Activated CD4-positive, alpha-beta T cell treated with anti-CD3 and anti-CD28 coated beads, Interleukin-2, amount 10 ng/mL, durations not matched to agents 24 days and 14 days (primary cell): Measurements from ENCODE around the gene ADGRG3. TPM values are rescaled to one million over a fixed set of nuclear protein-coding genes. Genes with fewer than 3 reads are reported as not detected.

Source experiments
- DNase-seq: peaks from one replicate; pipeline ENCODE4 v3.0.0; 2022
- H3K27ac Mint-ChIP-seq: one replicate; pipeline ENCODE4 v1.8.0; 2022; ENCODE audit warnings: mild to moderate bottlenecking, mixed read lengths
- H3K27me3 Mint-ChIP-seq: one replicate; pipeline ENCODE4 v1.8.0; 2022; ENCODE audit warnings: mixed read lengths
- H3K36me3 Mint-ChIP-seq: one replicate; pipeline ENCODE4 v1.8.0; 2022; ENCODE audit warnings: low read depth, mild to moderate bottlenecking, mixed read lengths
- H3K4me1 Mint-ChIP-seq: one replicate; pipeline ENCODE4 v1.8.0; 2021; ENCODE audit warnings: mixed read lengths
- H3K4me3 Mint-ChIP-seq: one replicate; pipeline ENCODE4 v1.8.0; 2022; ENCODE audit warnings: mild to moderate bottlenecking, moderate library complexity, mixed read lengths
- H3K9me3 Mint-ChIP-seq: one replicate; pipeline ENCODE4 v1.8.0; 2021; ENCODE audit warnings: mixed read lengths
- intact Hi-C: fragments of 100-400 bp; cut with micrococcal nuclease; formaldehyde crosslinking; loops from one replicate; pipeline ENCODE4 v1.15.1; 2023
- total RNA-seq: library from RNA; stranded (reverse); gene quantifications from 2 replicates; pipeline ENCODE4 v1.2.3, GENCODE V29; 2022

Gene ADGRG3
- total RNA-seq, 1 donor from 2014 or later, result not detected

- Mint-ChIP-seq H3K4me3 (no peak overlapping the region), H3K36me3 (no peaks in the 10 kb centered on the region), H3K9me3 (no peaks in the 10 kb centered on the region), H3K4me1 (no peaks in the 10 kb centered on the region), H3K27me3 (no peaks in the 10 kb centered on the region), H3K27ac (no peak overlapping the region)
- DNase-seq, result no peak
- intact Hi-C loops, result no loop called here
These were observed 9.8 kb upstream of the ADGRG3 start for GRCh38 chr16:57658130-57658877.

- H3K27ac Mint-ChIP-seq, result no peak overlapping the region
- H3K27me3 Mint-ChIP-seq, result no peaks in the 10 kb centered on the region
- no peaks in the 10 kb centered on the region for H3K9me3 Mint-ChIP-seq
These were observed 9.0 kb upstream of the ADGRG3 start for GRCh38 chr16:57658878-57659674.

GRCh38 chr16:57660715-57661463 lies 7.2 kb upstream of the ADGRG3 start:
- Mint-ChIP-seq H3K36me3 (no peaks in the 10 kb centered on the region), H3K27me3 (no peaks in the 10 kb centered on the region), H3K27ac (no peak overlapping the region), H3K4me1 (no peaks in the 10 kb centered on the region), H3K9me3 (no peaks in the 10 kb centered on the region), H3K4me3 (no peak overlapping the region)
- intact Hi-C loops, result no loop called here
- no peak for DNase-seq

More at GRCh38 chr16:57658878-57659674, 9.0 kb upstream of the ADGRG3 start:
- no peak for DNase-seq
- Mint-ChIP-seq H3K36me3 (no peaks in the 10 kb centered on the region), H3K4me3 (no peak overlapping the region), H3K4me1 (no peaks in the 10 kb centered on the region)
- intact Hi-C loops, result no loop called here

- no peaks in the 10 kb centered on the region for H3K36me3 Mint-ChIP-seq
- H3K27me3 Mint-ChIP-seq, result no peaks in the 10 kb centered on the region
- no peak for DNase-seq
- no peaks in the 10 kb centered on the region for H3K4me1 Mint-ChIP-seq
- H3K9me3 Mint-ChIP-seq, result no peaks in the 10 kb centered on the region
- intact Hi-C loops, result no loop called here
- H3K4me3 Mint-ChIP-seq, result no peak overlapping the region
- H3K27ac Mint-ChIP-seq, result no peak overlapping the region
These were observed 6.6 kb upstream of the ADGRG3 start for GRCh38 chr16:57661510-57661909.

GRCh38 chr16:57661936-57662906 lies 5.9 kb upstream of the ADGRG3 start:
- Mint-ChIP-seq H3K36me3 (no peaks in the 10 kb centered on the region), H3K27ac (no peak overlapping the region), H3K4me1 (no peaks in the 10 kb centered on the region), H3K4me3 (no peak overlapping the region), H3K27me3 (no peaks in the 10 kb centered on the region), H3K9me3 (no peaks in the 10 kb centered on the region)
- DNase-seq, result no peak
- intact Hi-C loops, result no loop called here

DNA sequence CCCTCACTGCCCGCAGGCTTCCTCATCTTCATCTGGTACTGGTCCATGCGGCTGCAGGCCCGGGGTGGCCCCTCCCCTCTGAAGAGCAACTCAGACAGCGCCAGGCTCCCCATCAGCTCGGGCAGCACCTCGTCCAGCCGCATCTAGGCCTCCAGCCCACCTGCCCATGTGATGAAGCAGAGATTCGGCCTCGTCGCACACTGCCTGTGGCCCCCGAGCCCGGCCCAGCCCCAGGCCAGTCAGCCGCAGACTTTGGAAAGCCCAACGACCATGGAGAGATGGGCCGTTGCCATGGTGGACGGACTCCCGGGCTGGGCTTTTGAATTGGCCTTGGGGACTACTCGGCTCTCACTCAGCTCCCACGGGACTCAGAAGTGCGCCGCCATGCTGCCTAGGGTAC lies 4.7 kb upstream of the ADGRG3 start:
- Mint-ChIP-seq H3K27ac (no peak overlapping the region), H3K4me3 (no peak overlapping the region), H3K4me1 (no peaks in the 10 kb centered on the region), H3K36me3 (no peaks in the 10 kb centered on the region), H3K27me3 (no peaks in the 10 kb centered on the region), H3K9me3 (no peaks in the 10 kb centered on the region)
- DNase-seq, result no peak
- intact Hi-C loops, result no loop called here

DNA sequence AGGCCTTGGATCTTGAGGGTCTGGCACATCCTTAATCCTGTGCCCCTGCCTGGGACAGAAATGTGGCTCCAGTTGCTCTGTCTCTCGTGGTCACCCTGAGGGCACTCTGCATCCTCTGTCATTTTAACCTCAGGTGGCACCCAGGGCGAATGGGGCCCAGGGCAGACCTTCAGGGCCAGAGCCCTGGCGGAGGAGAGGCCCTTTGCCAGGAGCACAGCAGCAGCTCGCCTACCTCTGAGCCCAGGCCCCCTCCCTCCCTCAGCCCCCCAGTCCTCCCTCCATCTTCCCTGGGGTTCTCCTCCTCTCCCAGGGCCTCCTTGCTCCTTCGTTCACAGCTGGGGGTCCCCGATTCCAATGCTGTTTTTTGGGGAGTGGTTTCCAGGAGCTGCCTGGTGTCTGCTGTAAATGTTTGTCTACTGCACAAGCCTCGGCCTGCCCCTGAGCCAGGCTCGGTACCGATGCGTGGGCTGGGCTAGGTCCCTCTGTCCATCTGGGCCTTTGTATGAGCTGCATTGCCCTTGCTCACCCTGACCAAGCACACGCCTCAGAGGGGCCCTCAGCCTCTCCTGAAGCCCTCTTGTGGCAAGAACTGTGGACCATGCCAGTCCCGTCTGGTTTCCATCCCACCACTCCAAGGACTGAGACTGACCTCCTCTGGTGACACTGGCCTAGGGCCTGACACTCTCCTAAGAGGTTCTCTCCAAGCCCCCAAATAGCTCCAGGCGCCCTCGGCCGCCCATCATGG lies 4.0 kb upstream of the ADGRG3 start:
- no peak overlapping the region for H3K4me3 Mint-ChIP-seq
- H3K27me3 Mint-ChIP-seq, result no peaks in the 10 kb centered on the region
- no peak overlapping the region for H3K27ac Mint-ChIP-seq
- no peaks in the 10 kb centered on the region for H3K4me1 Mint-ChIP-seq
- no peaks in the 10 kb centered on the region for H3K9me3 Mint-ChIP-seq
- no peak for DNase-seq
- H3K36me3 Mint-ChIP-seq, result no peaks in the 10 kb centered on the region
- intact Hi-C loops, result no loop called here

- intact Hi-C loops, result no loop called here
- no peak overlapping the region for H3K4me3 Mint-ChIP-seq
- no peaks in the 10 kb centered on the region for H3K4me1 Mint-ChIP-seq
- no peak for DNase-seq
- H3K36me3 Mint-ChIP-seq, result no peaks in the 10 kb centered on the region
- no peaks in the 10 kb centered on the region for H3K27me3 Mint-ChIP-seq
- H3K9me3 Mint-ChIP-seq, result no peaks in the 10 kb centered on the region
- no peak overlapping the region for H3K27ac Mint-ChIP-seq
These were observed 3.5 kb upstream of the ADGRG3 start for GRCh38 chr16:57664662-57665025.

GRCh38 chr16:57665541-57665940 lies 2.6 kb upstream of the ADGRG3 start:
- intact Hi-C loops, result no loop called here
- no peak for DNase-seq
- no peaks in the 10 kb centered on the region for H3K36me3 Mint-ChIP-seq
- peaks cover 4% of the 10 kb centered on the region for H3K27me3 Mint-ChIP-seq
- H3K4me1 Mint-ChIP-seq, result no peaks in the 10 kb centered on the region
- H3K4me3 Mint-ChIP-seq, result no peak overlapping the region
- H3K27ac Mint-ChIP-seq, result no peak overlapping the region
- no peaks in the 10 kb centered on the region for H3K9me3 Mint-ChIP-seq

- Mint-ChIP-seq H3K27ac (no peak overlapping the region), H3K27me3 (peaks cover 9% of the 10 kb centered on the region), H3K9me3 (no peaks in the 10 kb centered on the region), H3K4me3 (no peak overlapping the region), H3K4me1 (no peaks in the 10 kb centered on the region), H3K36me3 (no peaks in the 10 kb centered on the region)
- intact Hi-C loops, result no loop called here
- DNase-seq, result no peak
These were observed 1.6 kb upstream of the ADGRG3 start for GRCh38 chr16:57666353-57667047.

- H3K4me1 Mint-ChIP-seq, result no peaks in the 10 kb centered on the region
- no peak overlapping the region for H3K4me3 Mint-ChIP-seq
- no peaks in the 10 kb centered on the region for H3K9me3 Mint-ChIP-seq
- no peak overlapping the region for H3K27ac Mint-ChIP-seq
- no peaks in the 10 kb centered on the region for H3K36me3 Mint-ChIP-seq
- peaks cover 11% of the 10 kb centered on the region for H3K27me3 Mint-ChIP-seq
- no peak for DNase-seq
- intact Hi-C loops, result no loop called here
These were observed 1.0 kb upstream of the ADGRG3 start for GRCh38 chr16:57667048-57667525.

GRCh38 chr16:57667526-57668262 lies 412 bp upstream of the ADGRG3 start:
- Mint-ChIP-seq H3K4me3 (no peak overlapping the region), H3K27ac (no peak overlapping the region)

More at GRCh38 chr16:57667526-57668262, 412 bp upstream of the ADGRG3 start:
- Mint-ChIP-seq H3K4me1 (no peaks in the 10 kb centered on the region), H3K36me3 (no peaks in the 10 kb centered on the region), H3K27me3 (peaks cover 11% of the 10 kb centered on the region), H3K9me3 (no peaks in the 10 kb centered on the region)
- intact Hi-C loops, result no loop called here
- DNase-seq, result no peak
